ENCODE results near the gene GNA12. TPM values are rescaled to one million over a fixed set of nuclear protein-coding genes. Genes with fewer than 3 reads are reported as not detected.

The GNA12 gene
- total RNA-seq, 1 donor from 2014 or later: 34.7 TPM

DNA sequence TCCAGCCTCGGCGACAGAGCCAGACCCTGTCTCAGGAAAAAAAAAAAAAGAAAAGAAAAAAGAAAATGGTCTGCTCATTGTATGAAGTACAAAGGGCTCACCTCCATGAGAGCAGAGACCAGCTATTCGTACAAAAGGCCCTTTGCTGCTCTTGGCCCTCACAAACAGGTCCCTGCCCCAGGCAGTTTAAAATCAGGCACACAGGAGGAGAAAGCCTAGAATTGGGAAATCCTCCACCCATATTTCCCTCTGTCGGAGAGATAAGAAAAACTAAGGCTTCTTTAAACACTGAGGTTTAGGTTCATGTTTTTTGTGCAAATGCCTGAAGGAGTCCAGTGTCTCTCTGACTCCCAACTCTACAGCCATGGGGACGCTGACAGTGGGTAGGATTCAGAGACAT, 15.1 kb downstream of the GNA12 start:
- Histone ChIP-seq H3K4me3 (no peak overlapping the region), H3K36me3 (no peaks in the 10 kb centered on the region), H3K79me2 (ENCODE audit: low read depth) (peaks cover 95% of the 10 kb centered on the region), H3K4me1 (peaks cover 28% of the 10 kb centered on the region), H4K20me1 (ENCODE audit: low read depth) (peaks cover 61% of the 10 kb centered on the region), H3F3A (ENCODE audit: low read depth) (peaks cover 28% of the 10 kb centered on the region), H3K27ac (no peak overlapping the region), H3K27me3 (no peaks in the 10 kb centered on the region), H3K9ac (no peak overlapping the region), H3K9me3 (ENCODE audit: low read depth) (no peaks in the 10 kb centered on the region), H2AFZ (replicated peaks) (no peak overlapping the region), H3K4me2 (peak overlapping the region; percentile 31)
- TF ChIP-seq EZH2phosphoT487 (IDR thresholded peaks at IDR 0.05) (no peak), EZH2 (IDR thresholded peaks at IDR 0.05) (no peak)
- TF ChIP-seq, protein P1, sequence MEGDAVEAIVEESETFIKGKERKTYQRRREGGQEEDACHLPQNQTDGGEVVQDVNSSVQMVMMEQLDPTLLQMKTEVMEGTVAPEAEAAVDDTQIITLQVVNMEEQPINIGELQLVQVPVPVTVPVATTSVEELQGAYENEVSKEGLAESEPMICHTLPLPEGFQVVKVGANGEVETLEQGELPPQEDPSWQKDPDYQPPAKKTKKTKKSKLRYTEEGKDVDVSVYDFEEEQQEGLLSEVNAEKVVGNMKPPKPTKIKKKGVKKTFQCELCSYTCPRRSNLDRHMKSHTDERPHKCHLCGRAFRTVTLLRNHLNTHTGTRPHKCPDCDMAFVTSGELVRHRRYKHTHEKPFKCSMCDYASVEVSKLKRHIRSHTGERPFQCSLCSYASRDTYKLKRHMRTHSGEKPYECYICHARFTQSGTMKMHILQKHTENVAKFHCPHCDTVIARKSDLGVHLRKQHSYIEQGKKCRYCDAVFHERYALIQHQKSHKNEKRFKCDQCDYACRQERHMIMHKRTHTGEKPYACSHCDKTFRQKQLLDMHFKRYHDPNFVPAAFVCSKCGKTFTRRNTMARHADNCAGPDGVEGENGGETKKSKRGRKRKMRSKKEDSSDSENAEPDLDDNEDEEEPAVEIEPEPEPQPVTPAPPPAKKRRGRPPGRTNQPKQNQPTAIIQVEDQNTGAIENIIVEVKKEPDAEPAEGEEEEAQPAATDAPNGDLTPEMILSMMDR (IDR thresholded peaks at IDR 0.05): no peak
- no peak for DNase-seq (ENCODE audit: low spot score)
- Mint-ChIP-seq H3K27ac (no peak overlapping the region), H3K9me3 (peaks cover 2% of the 10 kb centered on the region), H3K36me3 (peaks cover 28% of the 10 kb centered on the region), H3K4me1 (peaks cover 36% of the 10 kb centered on the region), H3K4me3 (no peak overlapping the region), H3K27me3 (ENCODE audit: insufficient read depth, low read depth) (peaks cover 4% of the 10 kb centered on the region)

DNA sequence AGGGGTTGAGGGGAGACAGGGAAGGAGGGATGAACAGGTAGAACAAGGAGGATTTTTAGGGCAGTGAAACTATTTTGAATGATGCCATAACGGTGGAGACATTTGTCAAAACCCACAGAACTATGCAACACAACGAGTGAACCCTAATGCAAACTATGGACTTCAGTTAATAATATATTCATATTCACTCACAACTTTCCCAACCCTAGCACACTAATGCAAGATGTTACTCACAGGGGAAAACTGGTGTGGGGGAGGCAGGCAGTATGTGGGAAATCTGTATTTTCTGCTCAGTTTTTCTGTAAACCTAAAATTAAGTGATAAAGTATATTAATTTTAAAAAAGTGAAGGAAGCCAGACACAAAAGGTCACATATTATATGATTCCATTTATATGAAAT, 17.3 kb downstream of the GNA12 start:
- no peak for DNase-seq (ENCODE audit: low spot score)
- H3K9me3 ChIP-seq (ENCODE audit: low read depth): no peaks in the 10 kb centered on the region

DNA sequence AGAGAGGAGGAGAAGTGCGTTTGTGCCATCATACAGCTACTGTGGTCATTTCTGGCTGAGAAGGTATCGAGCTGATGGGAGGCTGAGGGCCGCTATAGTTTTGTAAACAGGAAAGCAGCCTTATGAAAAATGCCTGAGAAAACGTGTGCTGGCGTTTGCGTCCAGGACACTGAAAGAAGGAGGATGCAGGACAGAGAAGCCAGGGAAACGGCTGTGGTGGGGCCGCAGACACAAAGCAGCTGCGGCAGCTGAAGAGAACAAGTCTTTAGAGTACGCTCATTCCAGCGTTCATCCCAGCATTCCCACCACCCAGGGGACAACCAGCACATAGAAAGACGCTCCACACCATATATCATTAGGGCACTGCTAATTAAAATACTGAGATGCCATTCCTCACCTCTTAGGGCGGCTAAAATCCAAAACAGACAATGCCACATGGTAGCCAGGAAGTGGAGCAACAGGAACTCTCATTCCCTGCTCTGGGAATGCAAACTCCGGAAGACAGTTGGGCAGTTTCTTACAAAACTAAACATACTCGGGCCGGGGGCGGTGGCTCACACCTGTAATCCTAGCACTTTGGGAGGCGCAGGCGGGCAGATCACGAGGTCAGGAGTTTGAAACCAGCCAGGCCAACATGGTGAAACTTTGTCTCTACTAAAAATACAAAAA, 18.4 kb downstream of the GNA12 start:
- H3K4me3 Mint-ChIP-seq: peak overlapping the region; percentile 8
- H4K20me1 ChIP-seq (ENCODE audit: low read depth): peaks cover 59% of the 10 kb centered on the region
- peaks cover 47% of the 10 kb centered on the region for H3F3A ChIP-seq (ENCODE audit: low read depth)
- peak overlapping the region; percentile 69 for H3K4me2 ChIP-seq
- H3K9me3 ChIP-seq (ENCODE audit: low read depth): no peaks in the 10 kb centered on the region
- peaks cover 2% of the 10 kb centered on the region for H3K9me3 Mint-ChIP-seq
- peaks cover 48% of the 10 kb centered on the region for H3K4me1 ChIP-seq
- H3K27me3 ChIP-seq: no peaks in the 10 kb centered on the region
- DNase-seq (ENCODE audit: low spot score): peak; percentile 36
- H3K27me3 Mint-ChIP-seq (ENCODE audit: insufficient read depth, low read depth): peaks cover 4% of the 10 kb centered on the region
- peak overlapping the region; percentile 72 for H3K27ac Mint-ChIP-seq
- no peaks in the 10 kb centered on the region for H3K36me3 ChIP-seq
- TF ChIP-seq EZH2 (IDR thresholded peaks at IDR 0.05): no peak
- TF ChIP-seq, protein P1 (IDR thresholded peaks at IDR 0.05): no peak
- no peak for TF ChIP-seq EZH2phosphoT487 (IDR thresholded peaks at IDR 0.05)
- peaks cover 20% of the 10 kb centered on the region for H3K36me3 Mint-ChIP-seq
- peak overlapping the region; percentile 83 for H3K27ac ChIP-seq
- H3K4me1 Mint-ChIP-seq: peaks cover 58% of the 10 kb centered on the region
- H3K9ac ChIP-seq: no peak overlapping the region
- H3K79me2 ChIP-seq (ENCODE audit: low read depth): peaks cover 96% of the 10 kb centered on the region
- H2AFZ ChIP-seq (replicated peaks): no peak overlapping the region
- no peak overlapping the region for H3K4me3 ChIP-seq

More for the DNA sequence above, 17.3 kb downstream of the GNA12 start:
- H3K4me2 ChIP-seq: no peak overlapping the region
- Mint-ChIP-seq H3K36me3 (peaks cover 27% of the 10 kb centered on the region), H3K27me3 (ENCODE audit: insufficient read depth, low read depth) (peaks cover 2% of the 10 kb centered on the region), H3K9me3 (peaks cover 2% of the 10 kb centered on the region), H3K4me3 (no peak overlapping the region), H3K27ac (no peak overlapping the region), H3K4me1 (peaks cover 50% of the 10 kb centered on the region)
- H3K36me3 ChIP-seq: no peaks in the 10 kb centered on the region
- peaks cover 53% of the 10 kb centered on the region for H4K20me1 ChIP-seq (ENCODE audit: low read depth)
- no peak overlapping the region for H3K4me3 ChIP-seq
- H3K27me3 ChIP-seq: no peaks in the 10 kb centered on the region
- no peak overlapping the region for H2AFZ ChIP-seq (replicated peaks)
- peaks cover 95% of the 10 kb centered on the region for H3K79me2 ChIP-seq (ENCODE audit: low read depth)
- TF ChIP-seq EZH2phosphoT487 (IDR thresholded peaks at IDR 0.05): no peak
- TF ChIP-seq EZH2 (IDR thresholded peaks at IDR 0.05): no peak
- TF ChIP-seq, protein P1 (IDR thresholded peaks at IDR 0.05): no peak
- peaks cover 38% of the 10 kb centered on the region for H3K4me1 ChIP-seq
- no peak overlapping the region for H3K27ac ChIP-seq
- H3K9ac ChIP-seq: no peak overlapping the region
- H3F3A ChIP-seq (ENCODE audit: low read depth): peaks cover 36% of the 10 kb centered on the region

Data from neural progenitor cell (in vitro differentiated cells).